HUES64 (cell line): ENCODE results near the gene ATP1B1.

Experiments used
- H3K27ac ChIP-seq: 2 replicates; pipeline ENCODE4 v1.7.0; 2013; ENCODE audit warnings: low read depth, low read length, inconsistent platforms
- H3K27me3 ChIP-seq: 2 replicates; pipeline ENCODE4 v1.6.1; 2013; ENCODE audit warnings: mild to moderate bottlenecking, low read length; ENCODE audit not compliant: insufficient read depth
- H3K36me3 ChIP-seq: 2 replicates; pipeline ENCODE4 v1.6.1; 2013; ENCODE audit warnings: mild to moderate bottlenecking, low read length; ENCODE audit not compliant: insufficient read depth
- H3K4me1 ChIP-seq: 2 replicates; pipeline ENCODE4 v1.6.1; 2013; ENCODE audit warnings: mild to moderate bottlenecking, low read length, moderate library complexity; ENCODE audit not compliant: insufficient read depth
- H3K4me3 ChIP-seq: 2 replicates; pipeline ENCODE4 v1.5.1; 2013; ENCODE audit warnings: mild to moderate bottlenecking, low read length, moderate library complexity
- H3K9ac ChIP-seq: 2 replicates; pipeline ENCODE4 v1.6.1; 2013; ENCODE audit warnings: mild to moderate bottlenecking, low read depth, low read length
- H3K9me3 ChIP-seq: 2 replicates; pipeline ENCODE4 v1.6.1; 2013; ENCODE audit warnings: low read depth, low read length; ENCODE audit not compliant: insufficient read depth
- WGBS: fragments of 150-250, 120-280 bp; methylation state at CpG from one replicate; pipeline ENCODE4 v1.1.7; 2013; ENCODE audit warnings: missing lambda C conversion rate; 5-methylcytosine and 5-hydroxymethylcytosine counted together

Gene ATP1B1

GRCh38 chr1:169108223-169108622 lies 1.7 kb downstream of the ATP1B1 start:
- H3K27ac ChIP-seq = no peak overlapping the region
- peaks cover 40% of the 10 kb centered on the region for H3K4me1 ChIP-seq
- no peaks in the 10 kb centered on the region for H3K9me3 ChIP-seq
- H3K4me3 ChIP-seq = peak overlapping the region; percentile 90
- peaks cover 21% of the 10 kb centered on the region for H3K36me3 ChIP-seq
- H3K9ac ChIP-seq = peak overlapping the region; percentile 91; the same call in 1 of the 2 replicates
- WGBS = 73% methylated on average over 2 of the region's 2 CpGs
- H3K27me3 ChIP-seq = peaks cover 12% of the 10 kb centered on the region; the same call in 1 of the 2 replicates

GRCh38 chr1:169108863-169109560 lies 2.5 kb downstream of the ATP1B1 start:
- 78% methylated on average over 9 of the region's 10 CpGs for WGBS
- Histone ChIP-seq H3K9ac (peak overlapping the region; percentile 30), H3K27ac (peak overlapping the region; percentile 55), H3K4me1 (peaks cover 44% of the 10 kb centered on the region), H3K9me3 (no peaks in the 10 kb centered on the region), H3K4me3 (peak overlapping the region; percentile 90), H3K27me3 (peaks cover 7% of the 10 kb centered on the region; the same call in 1 of the 2 replicates), H3K36me3 (peaks cover 29% of the 10 kb centered on the region)

- 59% methylated on average over 7 of the region's 8 CpGs for WGBS
- Histone ChIP-seq H3K9me3 (no peaks in the 10 kb centered on the region), H3K9ac (peak overlapping the region; percentile 29; the same call in 1 of the 2 replicates), H3K27ac (peak overlapping the region; percentile 55; the same call in 1 of the 2 replicates), H3K36me3 (peaks cover 35% of the 10 kb centered on the region), H3K27me3 (peaks cover 5% of the 10 kb centered on the region; the same call in 1 of the 2 replicates), H3K4me1 (peaks cover 47% of the 10 kb centered on the region), H3K4me3 (peak overlapping the region; percentile 90)
Observed at GRCh38 chr1:169109561-169110134, 3.2 kb downstream of the ATP1B1 start.

- no peaks in the 10 kb centered on the region for H3K9me3 ChIP-seq
- peak overlapping the region; percentile 12; the same call in 1 of the 2 replicates for H3K9ac ChIP-seq
- H3K36me3 ChIP-seq = peaks cover 36% of the 10 kb centered on the region
- H3K4me1 ChIP-seq = peaks cover 43% of the 10 kb centered on the region
- no peaks in the 10 kb centered on the region for H3K27me3 ChIP-seq
- no peak overlapping the region for H3K27ac ChIP-seq
- H3K4me3 ChIP-seq = peak overlapping the region; percentile 90; the same call in 1 of the 2 replicates
- 49% methylated on average over 3 of the region's 3 CpGs for WGBS
Observed at GRCh38 chr1:169110236-169110635, 3.7 kb downstream of the ATP1B1 start.

GRCh38 chr1:169110689-169111447 lies 4.4 kb downstream of the ATP1B1 start:
- H3K4me1 ChIP-seq = peaks cover 42% of the 10 kb centered on the region
- no peak overlapping the region for H3K9ac ChIP-seq

GRCh38 chr1:169111472-169111871 lies 5.0 kb downstream of the ATP1B1 start:
- H3K9ac ChIP-seq = no peak overlapping the region
- no peaks in the 10 kb centered on the region for H3K9me3 ChIP-seq
- peaks cover 39% of the 10 kb centered on the region for H3K36me3 ChIP-seq
- no peak overlapping the region for H3K27ac ChIP-seq
- no peaks in the 10 kb centered on the region for H3K27me3 ChIP-seq
- H3K4me1 ChIP-seq = peaks cover 42% of the 10 kb centered on the region
- WGBS = 87% methylated on average over 6 of the region's 6 CpGs
- H3K4me3 ChIP-seq = no peak overlapping the region

More at GRCh38 chr1:169110689-169111447, 4.4 kb downstream of the ATP1B1 start:
- WGBS = 94% methylated on average over 7 of the region's 7 CpGs
- Histone ChIP-seq H3K27ac (no peak overlapping the region), H3K27me3 (no peaks in the 10 kb centered on the region), H3K4me3 (no peak overlapping the region), H3K36me3 (peaks cover 36% of the 10 kb centered on the region), H3K9me3 (no peaks in the 10 kb centered on the region)

- H3K9ac ChIP-seq = no peak overlapping the region
- H3K4me1 ChIP-seq = peaks cover 42% of the 10 kb centered on the region
- 90% methylated on average over 6 of the region's 6 CpGs for WGBS
- peak overlapping the region; percentile 12; the same call in 1 of the 2 replicates for H3K27ac ChIP-seq
- H3K27me3 ChIP-seq = no peaks in the 10 kb centered on the region
- H3K9me3 ChIP-seq = no peaks in the 10 kb centered on the region
- H3K36me3 ChIP-seq = peaks cover 45% of the 10 kb centered on the region
- H3K4me3 ChIP-seq = no peak overlapping the region
Observed at GRCh38 chr1:169112241-169112640, 5.8 kb downstream of the ATP1B1 start.

GRCh38 chr1:169113613-169114119 lies 7.2 kb downstream of the ATP1B1 start:
- H3K27me3 ChIP-seq = no peaks in the 10 kb centered on the region
- H3K4me3 ChIP-seq = peak overlapping the region; percentile 35
- H3K27ac ChIP-seq = peak overlapping the region; percentile 54
- peak overlapping the region; percentile 5; the same call in 1 of the 2 replicates for H3K9ac ChIP-seq
- H3K4me1 ChIP-seq = peaks cover 32% of the 10 kb centered on the region
- 61% methylated on average over 4 of the region's 4 CpGs for WGBS
- H3K36me3 ChIP-seq = peaks cover 59% of the 10 kb centered on the region
- H3K9me3 ChIP-seq = no peaks in the 10 kb centered on the region

- no peaks in the 10 kb centered on the region for H3K9me3 ChIP-seq
- peaks cover 11% of the 10 kb centered on the region; the same call in 1 of the 2 replicates for H3K4me1 ChIP-seq
- no peaks in the 10 kb centered on the region for H3K27me3 ChIP-seq
- H3K36me3 ChIP-seq = peaks cover 63% of the 10 kb centered on the region
- 88% methylated on average over 14 of the region's 14 CpGs for WGBS
- H3K9ac ChIP-seq = no peak overlapping the region
- H3K4me3 ChIP-seq = no peak overlapping the region
- no peak overlapping the region for H3K27ac ChIP-seq
Observed at GRCh38 chr1:169115891-169116585, 9.5 kb downstream of the ATP1B1 start.

GRCh38 chr1:169117014-169117413 lies 10.5 kb downstream of the ATP1B1 start:
- H3K9me3 ChIP-seq = no peaks in the 10 kb centered on the region
- WGBS = 100% methylated on average over 2 of the region's 2 CpGs

More at GRCh38 chr1:169117014-169117413, 10.5 kb downstream of the ATP1B1 start:
- no peaks in the 10 kb centered on the region for H3K27me3 ChIP-seq
- no peak overlapping the region for H3K27ac ChIP-seq
- H3K36me3 ChIP-seq = peaks cover 62% of the 10 kb centered on the region
- H3K9ac ChIP-seq = no peak overlapping the region
- no peak overlapping the region for H3K4me3 ChIP-seq
- H3K4me1 ChIP-seq = peaks cover 11% of the 10 kb centered on the region; the same call in 1 of the 2 replicates
